HCT116 (cell line): ENCODE data around the gene BCHE. TPM values are rescaled to one million over a fixed set of nuclear protein-coding genes. Genes with fewer than 3 reads are reported as not detected.

Experiments
- ATAC-seq: fragments of 200-7000 bp; cut with Tn5 transposase; 2 replicates; pipeline ENCODE4 v1.9.1; 2020; ENCODE audit warnings: mild to moderate bottlenecking, moderate library complexity
- BruUV-seq: library from RNA; stranded (reverse); fragments of 400-500 nt; replicated peaks from 2 replicates; lab custom pipeline; 2021; lab: Mats Ljungman, UMichigan
- CTCF ChIA-PET: fragments of 300-600 bp; sonication (Branson Sonifier 250); formaldehyde crosslinking; loops from one replicate; lab custom pipeline; 2021; ENCODE audit warnings: antibody characterized with exemption; lab: Charles Lee
- POLR2A ChIA-PET: fragments of 300-600, 350-600 bp; sonication (Branson Sonifier 250); formaldehyde crosslinking; loops from one replicate; lab custom pipeline; 2021; ENCODE audit warnings: antibody characterized with exemption; lab: Charles Lee
- RAD21 ChIA-PET, 2 experiments: fragments of 300-600 bp; sonication (Branson Sonifier 250); formaldehyde crosslinking; loops; one replicate each; lab custom pipeline; 2023; ENCODE audit warnings: low total read pairs in 2 of 2; ENCODE audit not compliant: uncharacterized antibody in 2 of 2, unreplicated experiment in 2 of 2, low non-redundant PET in 1 of 2; lab: Charles Lee
- DNase-seq: peaks from one replicate; pipeline ENCODE4 v3.0.0-alpha.2; 2010; ENCODE audit warnings: low read depth, low spot score
- H2AFZ ChIP-seq: fragments of 200-600 bp; shearing (Covaris generic), sonication (generic); 2 replicates; pipeline ENCODE4 v1.6.1; 2017; ENCODE audit warnings: low read depth, mixed run types, mixed read lengths, antibody characterized with exemption, low read length; ENCODE audit not compliant: poor library complexity, severe bottlenecking
- H3K27ac ChIP-seq: 2 replicates; pipeline ENCODE4 v1.5.1; 2012; ENCODE audit warnings: low read depth, low read length
- H3K27me3 ChIP-seq: fragments of 200-600 bp; sonication (generic); 2 replicates; pipeline ENCODE4 v1.6.1; 2016; ENCODE audit warnings: mixed run types, low read length, mixed read lengths; ENCODE audit not compliant: insufficient read depth
- H3K36me3 ChIP-seq, 2 experiments: fragments of 200-500 bp in 1 of 2; fragments of 200-600 bp in 1 of 2; sonication (Bioruptor generic) in 1 of 2; sonication (generic) in 1 of 2; 2 replicates each; pipeline versions ENCODE4 v1.5.1 to v1.6.1; 2014 to 2016; ENCODE audit warnings: low read length in 2 of 2, inconsistent platforms in 1 of 2, mixed read lengths in 1 of 2, mixed run types in 1 of 2; ENCODE audit not compliant: insufficient read depth in 2 of 2, control insufficient read depth in 1 of 2
- H3K4me1 ChIP-seq, 2 experiments: fragments of 200-600 bp in 1 of 2; sonication (generic) in 1 of 2; 2 replicates each; pipeline versions ENCODE4 v1.5.1 to v1.6.1; 2012 to 2017; ENCODE audit warnings: low read length in 2 of 2, inconsistent platforms in 1 of 2, mild to moderate bottlenecking in 1 of 2, mixed read lengths in 1 of 2, mixed run types in 1 of 2, moderate library complexity in 1 of 2; ENCODE audit not compliant: insufficient read depth in 2 of 2, control insufficient read depth in 1 of 2
- H3K4me2 ChIP-seq: fragments of 200-600 bp; sonication (generic); 2 replicates; pipeline ENCODE4 v1.6.1; 2017; ENCODE audit warnings: mixed run types, low read length, mixed read lengths
- H3K4me3 ChIP-seq, 2 experiments: fragments of 200-600 bp in 1 of 2; sonication (generic) in 1 of 2; replicated peaks in 1 of 2; 2 replicates each; pipeline ENCODE4 v1.5.1; 2011 to 2016; ENCODE audit warnings: low read length in 2 of 2, control low read depth in 1 of 2, low read depth in 1 of 2, mild to moderate bottlenecking in 1 of 2, mixed read lengths in 1 of 2, mixed run types in 1 of 2
- H3K79me2 ChIP-seq: fragments of 200-600 bp; sonication (generic); 2 replicates; pipeline ENCODE4 v1.6.1; 2017; ENCODE audit warnings: mild to moderate bottlenecking, mixed run types, low read length, moderate library complexity, mixed read lengths; ENCODE audit not compliant: insufficient read depth
- H3K9ac ChIP-seq: fragments of 200-600 bp; sonication (generic); 2 replicates; pipeline ENCODE4 v1.6.1; 2016; ENCODE audit warnings: low read length, mixed read lengths
- H3K9me2 ChIP-seq: fragments of 200-600 bp; sonication (generic), shearing (Covaris generic); 2 replicates; pipeline ENCODE4 v1.6.1; 2017; ENCODE audit warnings: mixed run types, mild to moderate bottlenecking, moderate library complexity; ENCODE audit not compliant: insufficient read depth
- H3K9me3 ChIP-seq, 2 experiments: fragments of 200-500 bp in 1 of 2; fragments of 200-600 bp in 1 of 2; sonication (Bioruptor generic) in 1 of 2; sonication (generic) in 1 of 2; 2 replicates each; pipeline ENCODE4 v1.6.1; 2014 to 2017; ENCODE audit warnings: low read length in 2 of 2, mixed read lengths in 2 of 2, inconsistent platforms in 1 of 2, low read depth in 1 of 2, mild to moderate bottlenecking in 1 of 2, mixed run types in 1 of 2, moderate library complexity in 1 of 2; ENCODE audit not compliant: control insufficient read depth in 1 of 2, insufficient read depth in 1 of 2
- H4K20me1 ChIP-seq: fragments of 200-600 bp; sonication (generic), shearing (Covaris generic); 2 replicates; pipeline ENCODE4 v1.6.1; 2017; ENCODE audit warnings: mixed run types, mild to moderate bottlenecking, moderate library complexity; ENCODE audit not compliant: insufficient read depth
- ATF3 ChIP-seq: IDR thresholded peaks from 2 replicates; pipeline ENCODE4 v1.6.1; 2012
- CBX3 ChIP-seq: IDR thresholded peaks from 2 replicates; pipeline ENCODE4 v1.6.1; 2012; ENCODE audit warnings: low read depth
- CEBPB ChIP-seq: IDR thresholded peaks from 2 replicates; pipeline ENCODE4 v1.6.1; 2012; ENCODE audit warnings: low read depth
- EGR1 ChIP-seq: IDR thresholded peaks from 2 replicates; pipeline ENCODE4 v1.6.1; 2012; ENCODE audit warnings: low read depth
- ELF1 ChIP-seq: IDR thresholded peaks from 2 replicates; pipeline ENCODE4 v1.6.1; 2012; ENCODE audit warnings: low read depth, borderline replicate concordance
- EZH2 ChIP-seq: fragments of 200-600 bp; sonication (generic); IDR thresholded peaks from 2 replicates; pipeline ENCODE4 v1.6.1; 2017; ENCODE audit warnings: antibody characterized with exemption, mixed run types
- EZH2phosphoT487 ChIP-seq: fragments of 200-600 bp; IDR thresholded peaks from 2 replicates; pipeline ENCODE4 v1.6.1; 2018; ENCODE audit warnings: antibody characterized with exemption, borderline replicate concordance
- FOSL1 ChIP-seq: IDR thresholded peaks from 2 replicates; pipeline ENCODE4 v1.6.1; 2012; ENCODE audit warnings: low read depth
- POLR2A ChIP-seq: IDR thresholded peaks from 2 replicates; pipeline ENCODE4 v1.7.0; 2011; ENCODE audit warnings: borderline replicate concordance; ENCODE audit not compliant: insufficient read depth, insufficient read length; ENCODE audit errors: extremely low read depth
- RAD21 ChIP-seq: IDR thresholded peaks from 2 replicates; pipeline ENCODE4 v1.6.1; 2012; ENCODE audit warnings: low read depth, mild to moderate bottlenecking
- SIN3A ChIP-seq: IDR thresholded peaks from 2 replicates; pipeline ENCODE4 v1.6.1; 2012; ENCODE audit warnings: low read depth
- SRF ChIP-seq: IDR thresholded peaks from 2 replicates; pipeline ENCODE4 v1.6.1; 2012; ENCODE audit warnings: low read depth
- TCF7L2 ChIP-seq: IDR thresholded peaks from 2 replicates; pipeline ENCODE4 v1.7.0; 2011; ENCODE audit warnings: borderline replicate concordance, inconsistent platforms; ENCODE audit not compliant: insufficient read depth, insufficient read length; ENCODE audit errors: extremely low read depth
- YY1 ChIP-seq: IDR thresholded peaks from 2 replicates; pipeline ENCODE4 v1.6.1; 2011; ENCODE audit warnings: low read length, low read depth, moderate library complexity, mild to moderate bottlenecking; ENCODE audit not compliant: insufficient replicate concordance; ENCODE audit errors: extremely low read depth
- ZBTB33 ChIP-seq: IDR thresholded peaks from 2 replicates; pipeline ENCODE4 v1.6.1; 2011; ENCODE audit warnings: mild to moderate bottlenecking, low read length, moderate library complexity; ENCODE audit not compliant: insufficient replicate concordance; ENCODE audit errors: extremely low read depth
- ZFX ChIP-seq: fragments of 450-650 bp; IDR thresholded peaks from 2 replicates; pipeline ENCODE4 v1.6.1; 2017
- intact Hi-C: fragments of 100-400 bp; cut with micrococcal nuclease; formaldehyde crosslinking; loops from 2 replicates; pipeline ENCODE4 v1.10.0; 2022
- total RNA-seq: library from RNA; stranded (reverse); gene quantifications from one replicate; pipeline ENCODE4 v1.2.1, GENCODE V29; 2021; ENCODE audit not compliant: unreplicated experiment
- TF ChIP-seq, protein P1 (sequence below): IDR thresholded peaks from 2 replicates; pipeline ENCODE4 v1.6.1; 2012; ENCODE audit warnings: low read depth

BCHE gene
- total RNA-seq, 1 experiment from 2014 or later: not detected

DNA sequence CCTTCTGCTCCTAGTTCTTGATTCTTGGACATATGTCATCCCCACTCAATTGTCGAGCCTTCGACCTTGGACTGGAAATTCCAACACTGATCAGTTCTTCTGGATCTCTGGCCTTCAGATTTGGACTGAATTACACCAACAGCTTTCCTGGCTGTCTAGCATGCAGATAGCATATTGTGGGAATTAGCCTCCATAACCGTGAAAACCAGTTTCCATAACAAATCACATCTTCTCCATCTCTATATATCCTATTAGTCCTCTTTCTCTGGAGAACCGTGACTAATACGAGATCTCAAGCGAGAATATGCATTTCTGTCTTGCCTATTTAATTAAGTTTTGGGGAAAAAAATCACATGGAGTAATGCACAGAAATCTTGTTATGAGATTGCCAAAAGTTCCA, 8.8 kb upstream of the BCHE start:
- POLR2A ChIA-PET: no interaction called here
- no peak overlapping the region for H3K4me2 ChIP-seq
- no peak overlapping the region for H3K4me3 ChIP-seq
- no peaks in the 10 kb centered on the region for H3K9me3 ChIP-seq
- no peaks in the 10 kb centered on the region for H3K79me2 ChIP-seq
- ATAC-seq (no peak), DNase-seq (no peak)
- H2AFZ ChIP-seq: no peak overlapping the region
- CTCF ChIA-PET: no interaction called here
- no peaks in the 10 kb centered on the region for H3K4me1 ChIP-seq
- H3K27ac ChIP-seq: no peak overlapping the region
- H4K20me1 ChIP-seq: no peaks in the 10 kb centered on the region
- intact Hi-C loops: no loop called here
- TF ChIP-seq, protein P1, sequence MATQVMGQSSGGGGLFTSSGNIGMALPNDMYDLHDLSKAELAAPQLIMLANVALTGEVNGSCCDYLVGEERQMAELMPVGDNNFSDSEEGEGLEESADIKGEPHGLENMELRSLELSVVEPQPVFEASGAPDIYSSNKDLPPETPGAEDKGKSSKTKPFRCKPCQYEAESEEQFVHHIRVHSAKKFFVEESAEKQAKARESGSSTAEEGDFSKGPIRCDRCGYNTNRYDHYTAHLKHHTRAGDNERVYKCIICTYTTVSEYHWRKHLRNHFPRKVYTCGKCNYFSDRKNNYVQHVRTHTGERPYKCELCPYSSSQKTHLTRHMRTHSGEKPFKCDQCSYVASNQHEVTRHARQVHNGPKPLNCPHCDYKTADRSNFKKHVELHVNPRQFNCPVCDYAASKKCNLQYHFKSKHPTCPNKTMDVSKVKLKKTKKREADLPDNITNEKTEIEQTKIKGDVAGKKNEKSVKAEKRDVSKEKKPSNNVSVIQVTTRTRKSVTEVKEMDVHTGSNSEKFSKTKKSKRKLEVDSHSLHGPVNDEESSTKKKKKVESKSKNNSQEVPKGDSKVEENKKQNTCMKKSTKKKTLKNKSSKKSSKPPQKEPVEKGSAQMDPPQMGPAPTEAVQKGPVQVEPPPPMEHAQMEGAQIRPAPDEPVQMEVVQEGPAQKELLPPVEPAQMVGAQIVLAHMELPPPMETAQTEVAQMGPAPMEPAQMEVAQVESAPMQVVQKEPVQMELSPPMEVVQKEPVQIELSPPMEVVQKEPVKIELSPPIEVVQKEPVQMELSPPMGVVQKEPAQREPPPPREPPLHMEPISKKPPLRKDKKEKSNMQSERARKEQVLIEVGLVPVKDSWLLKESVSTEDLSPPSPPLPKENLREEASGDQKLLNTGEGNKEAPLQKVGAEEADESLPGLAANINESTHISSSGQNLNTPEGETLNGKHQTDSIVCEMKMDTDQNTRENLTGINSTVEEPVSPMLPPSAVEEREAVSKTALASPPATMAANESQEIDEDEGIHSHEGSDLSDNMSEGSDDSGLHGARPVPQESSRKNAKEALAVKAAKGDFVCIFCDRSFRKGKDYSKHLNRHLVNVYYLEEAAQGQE: no peak
- TF ChIP-seq SRF: no peak
- TF ChIP-seq EGR1: no peak
- TF ChIP-seq TCF7L2: no peak
- TF ChIP-seq POLR2A: no peak
- TF ChIP-seq RAD21: no peak
- TF ChIP-seq FOSL1: no peak
- no peak for TF ChIP-seq EZH2
- TF ChIP-seq CEBPB: no peak
- no peak for TF ChIP-seq ZBTB33
- TF ChIP-seq ZFX: no peak
- no peak for TF ChIP-seq ATF3
- no peak for TF ChIP-seq SIN3A
- no peak for TF ChIP-seq YY1
- TF ChIP-seq CBX3: no peak
- no peak for TF ChIP-seq EZH2phosphoT487
- no peak for TF ChIP-seq ELF1
- RAD21 ChIA-PET: no interaction called here
- BruUV-seq: no TSS peak
- no peaks in the 10 kb centered on the region for H3K27me3 ChIP-seq
- no peaks in the 10 kb centered on the region for H3K9me2 ChIP-seq
- H3K9ac ChIP-seq: no peak overlapping the region
- H3K36me3 ChIP-seq: no peaks in the 10 kb centered on the region
